Neural cell (in vitro differentiated cells): ENCODE results near the gene NAA38. TPM values are rescaled to one million over a fixed set of nuclear protein-coding genes. Genes with fewer than 3 reads are reported as not detected.

Experiments used
- H2AFZ ChIP-seq: fragments of 200-600, 300-800 bp; sonication (generic), shearing (Covaris generic); 2 replicates; pipeline ENCODE4 v1.6.0; 2014; ENCODE audit warnings: low read depth, mild to moderate bottlenecking, antibody characterized with exemption, low read length, moderate library complexity
- H3F3A ChIP-seq: fragments of 200-600 bp; shearing (Covaris generic); 2 replicates; pipeline ENCODE4 v1.6.1; 2016; ENCODE audit warnings: mild to moderate bottlenecking, moderate library complexity, mixed read lengths, antibody characterized with exemption, low read length; ENCODE audit not compliant: insufficient read depth, poor library complexity, severe bottlenecking
- H3K27ac ChIP-seq: fragments of 200-600, 300-800 bp; sonication (generic), shearing (Covaris generic); 2 replicates; pipeline ENCODE4 v1.5.1; 2014; ENCODE audit warnings: mild to moderate bottlenecking, low read length, moderate library complexity
- H3K27me3 ChIP-seq: fragments of 300-800, 200-600 bp; sonication (generic), shearing (Covaris generic); 2 replicates; pipeline ENCODE4 v1.6.0; 2014; ENCODE audit warnings: mild to moderate bottlenecking, low read depth, low read length, moderate library complexity; ENCODE audit not compliant: insufficient read depth
- H3K36me3 ChIP-seq: fragments of 300-800, 200-600 bp; sonication (generic), shearing (Covaris generic); 2 replicates; pipeline ENCODE4 v1.5.1; 2014; ENCODE audit warnings: mild to moderate bottlenecking, antibody characterized with exemption, low read length, moderate library complexity; ENCODE audit not compliant: insufficient read depth
- H3K4me2 ChIP-seq: fragments of 300-800, 200-600 bp; sonication (generic), shearing (Covaris generic); 2 replicates; pipeline ENCODE4 v1.6.0; 2014; ENCODE audit warnings: mild to moderate bottlenecking, low read length
- H3K4me3 ChIP-seq: fragments of 300-800, 200-600 bp; sonication (generic), shearing (Covaris generic); 2 replicates; pipeline ENCODE4 v1.5.1; 2014; ENCODE audit warnings: mild to moderate bottlenecking, low read length, moderate library complexity
- H3K79me2 ChIP-seq: fragments of 200-600 bp; shearing (Covaris generic); replicated peaks from 2 replicates; pipeline ENCODE4 v1.6.0; 2014; ENCODE audit warnings: mild to moderate bottlenecking, low read length, moderate library complexity; ENCODE audit not compliant: insufficient read depth
- H3K9ac ChIP-seq: fragments of 300-800, 200-600 bp; sonication (generic), shearing (Covaris generic); 2 replicates; pipeline ENCODE4 v1.6.1; 2016; ENCODE audit warnings: mild to moderate bottlenecking, low read length, mixed read lengths
- H3K9me2 ChIP-seq: fragments of 200-600 bp; shearing (Covaris generic); 2 replicates; pipeline ENCODE4 v1.6.1; 2016; ENCODE audit warnings: mild to moderate bottlenecking, low read length, mixed read lengths; ENCODE audit not compliant: insufficient read depth
- H3K9me3 ChIP-seq: fragments of 200-600, 300-800 bp; sonication (generic), shearing (Covaris generic); 2 replicates; pipeline ENCODE4 v1.6.1; 2016; ENCODE audit warnings: mild to moderate bottlenecking, mixed run types, low read length, moderate library complexity, mixed read lengths
- H4K20me1 ChIP-seq: fragments of 200-600 bp; shearing (Covaris generic); 2 replicates; pipeline ENCODE4 v1.6.1; 2016; ENCODE audit warnings: mild to moderate bottlenecking, mixed run types; ENCODE audit not compliant: insufficient read depth
- EP300 ChIP-seq: fragments of 450-650 bp; conservative IDR thresholded peaks from 2 replicates; pipeline ENCODE4 v1.6.1; 2014; ENCODE audit warnings: antibody characterized with exemption, mild to moderate bottlenecking, moderate library complexity; ENCODE audit not compliant: poor library complexity, severe bottlenecking
- EZH2 ChIP-seq: fragments of 200-600, 300-800 bp; shearing (Covaris generic), sonication (generic); IDR thresholded peaks from 2 replicates; pipeline ENCODE4 v1.6.1; 2014; ENCODE audit warnings: antibody characterized with exemption, low read length, borderline replicate concordance, mild to moderate bottlenecking; ENCODE audit not compliant: insufficient read depth, poor library complexity, severe bottlenecking
- MXI1 ChIP-seq: fragments of 450-650 bp; conservative IDR thresholded peaks from 2 replicates; pipeline ENCODE4 v1.6.1; 2014; ENCODE audit warnings: antibody characterized with exemption, mild to moderate bottlenecking; ENCODE audit not compliant: poor library complexity, severe bottlenecking
- POLR2AphosphoS5 ChIP-seq: IDR thresholded peaks from 2 replicates; pipeline ENCODE4 v1.6.1; 2012
- RAD21 ChIP-seq: fragments of 450-650 bp; conservative IDR thresholded peaks from 2 replicates; pipeline ENCODE4 v1.6.1; 2014; ENCODE audit warnings: antibody characterized with exemption, mild to moderate bottlenecking, moderate library complexity
- SMC3 ChIP-seq: fragments of 450-650 bp; conservative IDR thresholded peaks from 2 replicates; pipeline ENCODE4 v1.6.1; 2014; ENCODE audit warnings: antibody characterized with exemption, mild to moderate bottlenecking, moderate library complexity; ENCODE audit not compliant: poor library complexity
- TAF1 ChIP-seq: IDR thresholded peaks from 2 replicates; pipeline ENCODE4 v1.6.1; 2012; ENCODE audit warnings: low read depth
- polyA plus RNA-seq: library from polyadenylated mRNA; depleted of rRNA; stranded (reverse); fragments of >200 nt; gene quantifications from 2 replicates; pipeline ENCODE4 v1.2.3, GENCODE V29; 2014
- TF ChIP-seq, protein P1 (sequence below): fragments of 450-650 bp; IDR thresholded peaks from 2 replicates; pipeline ENCODE4 v1.5.1; 2014; ENCODE audit warnings: antibody characterized with exemption, mild to moderate bottlenecking, moderate library complexity; ENCODE audit not compliant: poor library complexity, severe bottlenecking
- TF ChIP-seq, protein P2 (sequence below): IDR thresholded peaks from 2 replicates; pipeline ENCODE4 v1.6.1; 2012; ENCODE audit warnings: borderline replicate concordance

Gene NAA38
- polyA plus RNA-seq, 1 donor from 2014 or later: 110 TPM

DNA sequence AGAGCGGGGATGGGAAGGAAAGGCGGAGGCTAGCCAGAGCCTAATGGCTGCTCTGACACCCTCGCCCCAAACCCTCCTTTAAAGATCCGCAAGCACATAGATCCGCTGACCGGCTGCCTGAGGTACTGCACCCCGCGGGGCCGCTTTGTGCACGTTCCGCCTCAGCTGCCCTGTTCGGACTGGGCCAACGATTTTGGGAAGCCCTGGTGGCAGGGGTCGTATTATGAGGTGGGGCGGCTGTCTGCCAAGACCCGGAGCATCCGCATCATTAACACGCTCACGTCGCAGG is 1.1 kb upstream of the NAA38 start:
- H3K9ac ChIP-seq: peak overlapping the region; percentile 92
- H3K9me3 ChIP-seq: no peaks in the 10 kb centered on the region
- H3K27me3 ChIP-seq: no peaks in the 10 kb centered on the region
- H3K9me2 ChIP-seq: no peaks in the 10 kb centered on the region
- H3K36me3 ChIP-seq: no peaks in the 10 kb centered on the region
- TF ChIP-seq, protein P1, sequence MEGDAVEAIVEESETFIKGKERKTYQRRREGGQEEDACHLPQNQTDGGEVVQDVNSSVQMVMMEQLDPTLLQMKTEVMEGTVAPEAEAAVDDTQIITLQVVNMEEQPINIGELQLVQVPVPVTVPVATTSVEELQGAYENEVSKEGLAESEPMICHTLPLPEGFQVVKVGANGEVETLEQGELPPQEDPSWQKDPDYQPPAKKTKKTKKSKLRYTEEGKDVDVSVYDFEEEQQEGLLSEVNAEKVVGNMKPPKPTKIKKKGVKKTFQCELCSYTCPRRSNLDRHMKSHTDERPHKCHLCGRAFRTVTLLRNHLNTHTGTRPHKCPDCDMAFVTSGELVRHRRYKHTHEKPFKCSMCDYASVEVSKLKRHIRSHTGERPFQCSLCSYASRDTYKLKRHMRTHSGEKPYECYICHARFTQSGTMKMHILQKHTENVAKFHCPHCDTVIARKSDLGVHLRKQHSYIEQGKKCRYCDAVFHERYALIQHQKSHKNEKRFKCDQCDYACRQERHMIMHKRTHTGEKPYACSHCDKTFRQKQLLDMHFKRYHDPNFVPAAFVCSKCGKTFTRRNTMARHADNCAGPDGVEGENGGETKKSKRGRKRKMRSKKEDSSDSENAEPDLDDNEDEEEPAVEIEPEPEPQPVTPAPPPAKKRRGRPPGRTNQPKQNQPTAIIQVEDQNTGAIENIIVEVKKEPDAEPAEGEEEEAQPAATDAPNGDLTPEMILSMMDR: peak; percentile 64
- TF ChIP-seq TAF1 (no peak), SMC3 (peak; percentile 49), RAD21 (peak; percentile 43)
- TF ChIP-seq, protein P2, sequence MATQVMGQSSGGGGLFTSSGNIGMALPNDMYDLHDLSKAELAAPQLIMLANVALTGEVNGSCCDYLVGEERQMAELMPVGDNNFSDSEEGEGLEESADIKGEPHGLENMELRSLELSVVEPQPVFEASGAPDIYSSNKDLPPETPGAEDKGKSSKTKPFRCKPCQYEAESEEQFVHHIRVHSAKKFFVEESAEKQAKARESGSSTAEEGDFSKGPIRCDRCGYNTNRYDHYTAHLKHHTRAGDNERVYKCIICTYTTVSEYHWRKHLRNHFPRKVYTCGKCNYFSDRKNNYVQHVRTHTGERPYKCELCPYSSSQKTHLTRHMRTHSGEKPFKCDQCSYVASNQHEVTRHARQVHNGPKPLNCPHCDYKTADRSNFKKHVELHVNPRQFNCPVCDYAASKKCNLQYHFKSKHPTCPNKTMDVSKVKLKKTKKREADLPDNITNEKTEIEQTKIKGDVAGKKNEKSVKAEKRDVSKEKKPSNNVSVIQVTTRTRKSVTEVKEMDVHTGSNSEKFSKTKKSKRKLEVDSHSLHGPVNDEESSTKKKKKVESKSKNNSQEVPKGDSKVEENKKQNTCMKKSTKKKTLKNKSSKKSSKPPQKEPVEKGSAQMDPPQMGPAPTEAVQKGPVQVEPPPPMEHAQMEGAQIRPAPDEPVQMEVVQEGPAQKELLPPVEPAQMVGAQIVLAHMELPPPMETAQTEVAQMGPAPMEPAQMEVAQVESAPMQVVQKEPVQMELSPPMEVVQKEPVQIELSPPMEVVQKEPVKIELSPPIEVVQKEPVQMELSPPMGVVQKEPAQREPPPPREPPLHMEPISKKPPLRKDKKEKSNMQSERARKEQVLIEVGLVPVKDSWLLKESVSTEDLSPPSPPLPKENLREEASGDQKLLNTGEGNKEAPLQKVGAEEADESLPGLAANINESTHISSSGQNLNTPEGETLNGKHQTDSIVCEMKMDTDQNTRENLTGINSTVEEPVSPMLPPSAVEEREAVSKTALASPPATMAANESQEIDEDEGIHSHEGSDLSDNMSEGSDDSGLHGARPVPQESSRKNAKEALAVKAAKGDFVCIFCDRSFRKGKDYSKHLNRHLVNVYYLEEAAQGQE: peak; percentile 4
- peak overlapping the region; percentile 98 for H3K27ac ChIP-seq
- H2AFZ ChIP-seq: peak overlapping the region; percentile 59
- peaks cover 13% of the 10 kb centered on the region for H3F3A ChIP-seq
- H3K79me2 ChIP-seq: peaks cover 22% of the 10 kb centered on the region
- peak overlapping the region; percentile 71 for H3K4me2 ChIP-seq
- peak overlapping the region; percentile 85 for H3K4me3 ChIP-seq
- no peaks in the 10 kb centered on the region for H4K20me1 ChIP-seq

DNA sequence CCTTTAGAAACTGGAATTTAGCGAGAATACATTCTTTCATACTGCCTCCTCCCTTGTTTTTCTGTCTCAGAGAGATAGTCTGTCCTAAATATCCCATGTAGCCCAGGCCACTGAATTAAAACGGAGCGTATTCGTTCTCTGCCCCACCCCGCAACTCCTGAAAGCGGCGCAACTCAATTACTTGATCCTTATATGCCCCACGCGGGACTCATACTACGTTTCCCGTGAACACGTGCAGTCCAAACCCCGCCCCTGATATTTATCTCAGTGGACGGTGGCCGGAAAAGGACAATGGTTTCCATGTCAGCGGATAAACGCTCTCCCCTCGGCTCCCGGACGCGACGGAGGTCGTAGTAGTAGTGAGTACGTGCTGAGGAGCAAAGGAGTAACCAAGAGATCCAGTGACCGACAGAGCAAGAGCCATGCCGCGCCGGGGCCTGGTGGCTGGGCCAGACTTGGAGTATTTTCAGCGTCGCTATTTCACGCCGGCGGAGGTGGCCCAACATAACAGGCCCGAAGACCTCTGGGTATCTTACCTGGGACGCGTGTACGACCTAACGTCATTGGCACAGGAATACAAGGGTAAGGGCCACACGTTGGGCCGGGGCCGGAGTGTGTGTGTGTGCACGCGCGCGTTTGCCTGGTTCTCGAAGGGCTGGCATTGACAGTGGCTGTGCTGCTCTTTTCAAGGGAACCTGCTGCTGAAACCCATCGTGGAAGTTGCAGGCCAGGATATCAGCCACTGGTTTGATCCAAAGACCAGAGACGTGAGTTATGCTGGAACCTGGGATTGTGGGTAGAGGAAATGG is 558 bp upstream of the NAA38 start, which contains the start of gene CYB5D1:
CYB5D1 (plus strand) TSS at position 291 of the 809 bp plus-strand sequence; CDS start at position 423, 132 bp downstream.
- peak within 1 kb of the TSS; percentile 85 for H3K4me3 ChIP-seq
- H3K9me3 ChIP-seq: no peaks in the 10 kb centered on the region
- peaks cover under 1% of the 10 kb centered on the region for H4K20me1 ChIP-seq
- peak within 1 kb of the TSS; percentile 92 for H3K9ac ChIP-seq
- H2AFZ ChIP-seq: peak within 1 kb of the TSS; percentile 90
- H3F3A ChIP-seq: peaks cover 13% of the 10 kb centered on the region
- H3K36me3 ChIP-seq: no peaks in the 10 kb centered on the region
- H3K27me3 ChIP-seq: no peaks in the 10 kb centered on the region
- H3K4me2 ChIP-seq: peak within 1 kb of the TSS; percentile 97
- no peaks in the 10 kb centered on the region for H3K9me2 ChIP-seq
- peak within 1 kb of the TSS; percentile 98 for H3K27ac ChIP-seq
- peaks cover 19% of the 10 kb centered on the region for H3K79me2 ChIP-seq
- TF ChIP-seq EP300: no peak
- TF ChIP-seq MXI1: peak; percentile 98
- no peak for TF ChIP-seq EZH2
- no peak for TF ChIP-seq TAF1
- no peak for TF ChIP-seq POLR2AphosphoS5
- TF ChIP-seq, protein P2: peak; percentile 26
- TF ChIP-seq RAD21: no peak
- TF ChIP-seq, protein P1: no peak
- peak; percentile 25 for TF ChIP-seq SMC3
